ENCODE measurements around the gene BPIFB3. TPM values are rescaled to one million over a fixed set of nuclear protein-coding genes. Genes with fewer than 3 reads are reported as not detected.
"Not testable (repeated sequence)": the region's sequence is repeated elsewhere in the genome, so short reads cannot be mapped to it uniquely, and the experiment has no call there.

The BPIFB3 gene
- polyA plus RNA-seq, 1 donor, result not detected

DNA sequence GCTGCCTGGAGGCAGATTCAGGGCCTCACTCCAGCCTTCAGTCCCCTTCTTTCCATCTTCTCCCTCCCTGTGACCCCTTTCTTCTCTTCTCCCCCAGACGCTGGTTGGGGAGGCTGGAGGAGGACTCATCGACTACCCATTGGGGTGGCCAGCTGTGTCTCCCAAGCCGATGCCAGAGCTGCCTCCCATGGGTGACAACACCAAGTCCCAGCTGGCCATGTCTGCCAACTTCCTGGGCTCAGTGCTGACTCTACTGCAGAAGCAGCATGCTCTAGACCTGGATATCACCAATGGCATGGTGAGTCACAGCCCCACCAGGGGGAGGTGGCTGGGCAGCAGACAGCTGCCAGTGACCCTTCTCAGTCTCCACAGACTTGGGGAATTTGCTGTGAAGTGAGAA, 38.7 kb downstream of the BPIFB3 start:
- DNase-seq, result no peak

DNA sequence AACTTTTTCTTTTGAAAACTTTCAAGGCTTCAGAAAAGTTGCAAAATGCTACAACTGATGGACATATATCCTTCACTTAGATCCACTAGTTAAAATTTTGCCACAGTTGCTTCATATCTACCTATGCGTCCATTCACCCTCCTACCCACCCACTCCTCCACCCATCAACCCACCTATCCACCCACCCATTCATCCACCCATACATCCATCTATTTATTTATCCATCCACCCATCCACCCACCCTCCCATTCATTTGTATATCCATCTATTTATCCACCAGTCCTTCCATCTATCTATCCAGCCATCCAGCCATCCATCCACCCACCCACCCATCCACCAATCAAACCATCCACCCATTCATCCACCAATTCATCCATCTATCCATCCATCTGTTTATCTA, 39.4 kb downstream of the BPIFB3 start:
- DNase-seq, result no peak

GRCh38 chr20:33093582-33093981, 39.9 kb downstream of the BPIFB3 start:
- DNase-seq, result no peak

GRCh38 chr20:33095249-33095648, 41.5 kb downstream of the BPIFB3 start:
- DNase-seq, result no peak

DNA sequence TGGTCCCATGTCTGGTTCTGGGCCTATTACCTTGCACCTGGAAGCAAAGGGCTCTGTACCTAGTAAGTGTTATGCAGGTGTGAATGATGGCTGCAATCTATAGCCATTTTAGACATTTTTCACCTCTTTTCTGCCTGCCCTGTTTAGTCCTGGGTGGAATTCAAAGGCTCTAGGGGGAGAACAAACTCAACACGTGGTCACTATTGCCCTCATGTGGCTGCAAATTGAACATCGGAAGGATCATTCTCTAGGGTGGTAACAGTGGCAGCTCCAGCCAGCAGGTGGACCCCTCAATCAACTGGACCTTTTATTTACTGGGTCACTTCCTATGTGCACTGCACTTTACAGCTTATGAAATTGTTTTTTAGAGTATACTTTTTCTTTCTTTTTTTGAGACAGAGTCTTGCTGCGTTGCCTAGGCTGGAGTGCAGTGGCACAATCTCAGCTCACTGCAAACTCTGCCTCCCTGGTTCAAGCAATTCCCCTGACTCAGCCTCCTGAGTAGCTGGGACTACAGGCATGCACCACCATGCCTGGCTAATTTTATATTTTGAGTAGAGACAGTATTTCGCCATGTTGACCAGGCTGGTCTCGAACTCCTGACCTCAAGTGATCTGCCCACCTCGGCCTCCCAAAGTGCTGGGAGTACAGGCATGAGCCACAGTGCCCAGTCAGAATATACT, 42.3 kb downstream of the BPIFB3 start:
- DNase-seq, result peak; percentile 18

GRCh38 chr20:33097001-33097400, 43.3 kb downstream of the BPIFB3 start:
- DNase-seq, result peak; percentile 31

DNA sequence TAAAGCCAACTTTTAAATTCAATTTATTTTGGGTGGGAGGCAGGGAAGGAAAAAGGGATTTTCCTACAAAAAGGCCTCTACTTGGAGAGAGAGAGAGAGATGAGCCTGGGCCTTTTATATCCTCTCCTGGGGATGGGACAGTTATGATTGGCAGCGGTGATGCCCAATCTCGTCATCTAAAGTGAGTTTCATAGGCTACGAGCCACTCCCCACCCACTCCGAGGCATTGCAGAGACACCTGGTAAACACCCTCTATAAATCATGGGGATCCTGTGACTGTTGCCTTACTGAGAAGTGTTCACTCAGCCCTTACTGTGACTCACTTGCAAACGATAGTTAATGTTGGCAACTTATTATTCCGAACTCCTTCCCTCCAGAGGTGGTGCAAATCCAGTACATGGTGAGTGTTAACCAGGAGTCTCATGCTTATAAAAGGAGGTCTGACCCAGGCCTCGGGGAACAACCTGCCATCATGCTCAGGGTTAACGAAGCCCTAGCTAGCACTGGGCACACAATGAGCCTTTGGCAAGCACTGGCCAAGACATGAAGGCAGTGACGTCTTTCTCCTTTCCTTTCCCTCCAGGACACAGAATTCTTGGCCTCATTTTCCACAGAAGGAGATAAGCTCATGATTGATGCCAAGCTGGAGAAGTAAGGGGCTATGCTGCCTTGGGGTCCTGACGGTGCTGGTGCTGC, 46.3 kb downstream of the BPIFB3 start:
- no peak for DNase-seq

DNA sequence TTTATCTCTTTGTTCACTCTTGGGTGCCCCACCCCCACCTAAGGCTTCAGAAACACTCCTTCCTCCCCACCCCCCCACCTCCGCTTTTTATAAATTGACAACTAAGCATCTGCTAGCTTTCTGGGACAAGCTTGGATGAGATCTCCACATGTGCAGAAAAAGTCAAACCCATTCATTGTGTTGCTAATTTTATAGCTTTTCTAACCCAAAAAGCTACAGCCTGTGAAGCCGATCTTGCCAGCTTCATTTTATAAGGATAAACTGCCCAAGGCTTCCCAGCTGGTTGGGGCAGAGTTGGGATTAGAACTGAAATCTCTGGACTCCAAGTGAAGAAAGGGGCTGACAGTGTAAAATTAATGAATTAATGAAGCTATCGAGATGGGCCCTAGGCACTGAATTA, 49.9 kb downstream of the BPIFB3 start:
- no peak for DNase-seq

DNA sequence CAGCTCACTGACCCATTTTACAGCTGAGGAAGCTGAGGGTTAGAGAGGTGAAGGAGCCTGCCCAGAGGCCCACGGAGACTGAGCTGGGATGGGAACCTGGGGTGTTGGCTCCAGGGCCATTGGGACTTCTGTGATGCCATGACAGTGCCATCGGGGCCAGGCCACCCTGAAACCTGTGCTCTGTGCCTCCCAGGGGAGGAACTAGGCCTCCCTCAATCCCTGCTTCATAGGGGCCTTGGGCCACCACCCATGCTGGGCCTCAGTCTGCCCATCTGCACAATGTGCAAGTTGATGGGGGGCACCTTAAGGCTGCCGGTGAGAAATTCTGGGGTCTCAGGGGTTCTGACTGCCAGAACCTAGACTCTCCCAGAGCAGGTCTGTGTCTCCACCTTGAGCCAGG, 50.6 kb downstream of the BPIFB3 start:
- DNase-seq, result no peak

GRCh38 chr20:33105316-33105924, 51.7 kb downstream of the BPIFB3 start:
- DNase-seq, result peak; percentile 19

DNA sequence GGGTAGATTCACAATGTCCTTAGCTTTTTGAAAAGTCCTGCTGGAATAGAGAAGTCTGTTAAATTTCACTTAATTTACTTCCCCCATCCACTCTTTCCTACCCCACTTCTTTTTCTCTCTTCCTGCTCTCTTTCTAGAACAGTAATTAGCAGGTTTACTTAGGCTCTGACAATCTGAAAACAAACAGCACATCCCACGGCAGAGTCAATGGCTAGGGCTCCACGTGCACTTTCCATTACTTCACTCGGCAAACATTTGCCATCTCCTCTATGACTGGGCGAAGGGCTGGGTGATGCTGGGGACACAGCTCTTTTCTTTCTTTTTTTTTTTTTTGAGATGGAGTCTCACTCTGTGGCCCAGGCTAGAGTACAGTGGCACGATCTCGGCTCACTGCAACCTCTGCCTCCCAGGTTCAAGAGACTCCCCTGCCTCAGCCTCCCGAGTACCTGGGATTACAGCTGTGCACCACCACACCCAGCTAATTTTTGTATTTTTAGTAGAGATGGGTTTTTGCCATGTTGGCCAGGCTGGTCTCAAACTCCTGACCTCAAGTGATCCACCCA, 52.4 kb downstream of the BPIFB3 start:
- DNase-seq, result not testable (repeated sequence)

GRCh38 chr20:33108661-33109060, 55.0 kb downstream of the BPIFB3 start:
- no peak for DNase-seq

DNA sequence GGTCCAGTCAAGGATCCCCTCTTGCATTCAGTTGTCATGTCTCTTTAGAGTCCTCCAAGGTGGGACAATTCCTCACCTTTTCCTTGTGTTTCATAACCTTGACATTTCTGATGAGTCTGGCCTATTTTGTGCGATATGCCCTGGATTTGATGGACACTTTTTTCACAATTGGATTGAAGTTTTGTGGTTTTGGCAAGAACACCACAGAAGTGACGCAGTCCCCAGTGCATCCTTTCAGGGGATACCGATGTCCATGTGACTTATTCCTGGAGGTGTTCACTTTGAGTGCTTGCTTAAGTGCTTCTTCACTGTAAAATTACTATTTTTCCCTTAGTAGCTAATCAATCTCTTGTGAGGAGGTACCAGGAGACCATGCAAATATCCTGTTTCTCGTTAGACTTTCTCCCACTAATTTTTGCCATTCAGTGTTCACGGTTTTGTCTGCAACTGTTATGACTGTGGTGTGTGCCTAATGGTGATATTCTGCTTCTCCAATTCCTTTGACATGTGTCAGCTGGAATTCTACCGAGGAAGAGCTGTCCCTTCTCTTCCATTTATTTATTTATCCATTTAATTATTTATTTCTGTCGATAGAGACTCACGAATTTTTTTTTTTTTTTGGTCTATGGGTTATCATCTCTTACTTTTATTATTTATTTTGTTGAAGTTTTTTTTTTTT, 56.6 kb downstream of the BPIFB3 start:
- DNase-seq, result no peak

DNA sequence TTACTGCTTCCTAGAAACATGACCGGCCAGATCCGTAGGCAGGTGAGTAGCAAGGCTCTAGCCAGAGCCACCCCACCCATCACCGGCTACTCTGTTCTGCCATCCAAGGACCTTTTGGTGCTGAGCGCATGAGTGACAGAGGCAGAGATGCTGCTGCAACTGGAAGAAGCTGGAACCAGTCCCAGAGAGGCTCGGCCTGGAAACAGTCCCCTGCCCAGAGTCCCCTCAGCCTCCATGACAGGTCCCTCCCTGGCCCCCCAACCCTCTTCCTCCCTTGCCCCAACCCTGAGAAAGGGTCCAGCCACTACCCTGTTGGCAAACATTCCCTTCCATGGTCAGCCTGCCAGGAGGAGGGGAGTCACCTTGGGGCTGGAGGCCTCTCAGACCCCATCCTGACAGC, 57.6 kb downstream of the BPIFB3 start:
- DNase-seq, result no peak

DNA sequence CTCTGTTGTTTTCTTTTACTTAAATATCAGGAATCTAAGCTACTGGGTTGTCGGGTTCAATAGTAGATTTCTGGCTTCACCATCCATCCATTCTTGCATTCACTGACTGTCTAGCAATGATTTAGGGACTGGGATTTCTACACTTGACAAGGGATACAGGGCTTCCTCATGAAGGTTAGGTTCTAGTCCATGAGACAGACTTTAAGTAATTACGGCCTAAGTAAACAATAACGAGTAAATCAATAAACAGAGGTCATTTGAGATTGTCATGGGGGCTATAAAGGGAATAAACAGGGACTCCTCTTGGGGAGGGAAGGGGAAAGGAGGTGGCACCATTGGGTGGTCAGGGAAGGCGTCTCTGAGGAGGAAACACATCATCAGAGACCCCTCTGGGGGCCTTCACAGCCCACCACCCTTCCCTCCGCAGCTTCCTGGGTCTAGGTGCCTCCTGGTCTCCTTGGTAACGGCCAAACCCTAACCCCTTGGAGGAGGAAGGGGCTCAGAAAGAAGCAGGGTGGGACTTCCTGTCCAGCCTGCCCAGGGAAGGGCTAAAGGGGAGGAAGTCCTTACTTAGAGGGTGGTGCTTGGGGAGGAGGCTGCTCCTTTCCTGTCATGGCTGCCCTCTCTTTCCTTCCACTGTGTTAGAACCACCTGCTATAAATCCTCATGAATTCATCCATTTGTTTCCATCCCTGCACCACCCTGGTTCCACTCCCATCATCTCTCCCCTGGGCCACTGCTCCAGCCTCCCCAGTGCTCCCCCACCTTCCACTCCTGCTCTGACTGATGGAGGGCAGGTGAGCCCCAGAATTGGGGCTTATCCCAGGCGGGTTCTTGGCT, 59.1 kb downstream of the BPIFB3 start:
- DNase-seq, result no peak

DNA sequence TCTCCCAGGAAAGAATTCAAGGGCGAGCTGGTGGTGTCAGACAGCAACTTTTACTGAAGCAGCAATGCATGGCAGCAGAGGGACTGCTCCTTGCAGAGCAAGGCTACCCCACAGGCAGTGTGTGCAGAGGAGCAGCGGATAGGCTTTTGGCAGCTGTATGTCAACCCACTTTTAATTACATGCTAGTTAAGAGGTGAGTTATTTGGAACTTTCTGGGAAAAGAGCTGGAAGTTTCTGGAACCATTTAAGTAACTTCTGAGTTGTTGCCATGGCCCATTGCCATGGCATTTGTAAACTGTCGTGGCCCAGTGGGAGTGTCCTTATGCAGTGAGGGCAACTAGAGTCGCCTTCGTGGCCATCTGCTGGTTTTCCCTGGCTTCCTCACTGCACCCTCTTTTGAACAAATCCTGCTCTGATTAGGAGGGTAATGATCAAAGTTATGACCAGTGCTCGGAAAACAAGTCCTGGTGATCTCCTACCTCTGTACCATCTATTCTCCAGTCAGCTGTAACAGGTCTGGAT, 59.7 kb downstream of the BPIFB3 start:
- DNase-seq, result no peak

GRCh38 chr20:33115501-33115900, 61.8 kb downstream of the BPIFB3 start:
- not testable (repeated sequence) for DNase-seq

DNA sequence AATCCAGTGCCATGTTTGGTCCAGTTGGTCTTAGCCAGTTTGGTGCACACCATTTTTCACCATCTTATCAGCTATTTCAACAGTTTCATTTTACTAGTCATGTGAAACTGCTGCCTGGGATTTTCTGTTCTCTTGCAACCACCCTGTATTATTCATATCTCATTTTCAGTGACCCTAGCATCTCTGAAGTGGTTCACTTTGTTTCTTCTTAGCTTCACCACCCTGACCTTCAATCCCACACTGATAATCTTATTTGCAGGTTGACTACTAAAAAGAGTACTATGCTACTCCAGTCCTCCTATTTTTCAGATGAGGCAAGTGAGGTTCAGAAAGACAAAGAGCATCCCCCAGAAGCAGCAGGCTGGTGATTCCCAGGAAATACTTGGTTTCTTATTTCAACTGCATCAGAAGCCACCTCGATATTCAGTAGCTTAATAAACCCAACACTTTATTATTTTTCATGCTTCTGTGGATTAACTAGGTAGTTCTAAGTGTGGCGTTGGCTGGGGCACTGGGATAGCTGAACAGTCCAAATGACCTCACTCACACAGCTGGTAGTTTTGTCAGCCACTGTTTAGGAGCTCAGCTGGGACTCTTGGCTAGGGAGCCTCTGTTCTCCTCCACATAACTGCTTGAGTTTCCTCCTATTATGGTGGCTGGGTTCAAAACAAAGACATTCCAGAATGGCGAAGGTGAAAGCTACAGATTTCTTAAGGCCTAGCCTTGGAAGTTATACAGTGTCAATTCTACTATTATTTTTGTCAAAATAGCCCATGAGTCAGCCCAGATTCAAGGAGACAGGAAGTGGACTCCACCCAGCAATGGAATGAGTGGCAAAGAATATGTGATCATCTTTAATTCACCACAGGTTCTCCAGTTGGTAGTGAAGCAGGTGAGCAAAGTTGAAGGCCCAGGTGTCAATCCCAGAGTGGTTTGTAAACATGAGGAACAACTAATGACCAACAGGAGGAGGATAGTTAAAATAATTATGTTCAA, 66.3 kb downstream of the BPIFB3 start:
- DNase-seq, result no peak

DNA sequence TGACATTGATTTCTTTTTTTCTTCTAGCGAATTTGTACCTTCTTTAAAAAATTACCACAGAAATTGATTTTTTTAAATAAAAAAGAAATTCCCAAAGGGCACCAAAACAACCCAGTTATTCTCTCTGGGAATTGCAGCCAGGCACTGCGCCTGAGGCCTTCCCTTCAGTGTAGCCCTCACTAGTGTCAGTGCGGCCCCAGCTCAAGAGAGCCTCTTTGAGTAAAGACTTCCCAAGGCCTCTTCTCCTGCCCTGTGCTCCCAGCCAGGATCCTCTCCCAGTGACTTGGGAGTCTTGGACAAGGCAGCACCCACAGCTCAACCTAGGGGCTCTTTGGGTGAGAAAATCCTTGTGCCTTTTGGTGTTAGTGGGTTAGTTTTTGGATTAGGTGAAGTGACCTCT, 67.2 kb downstream of the BPIFB3 start:
- DNase-seq, result no peak

DNA sequence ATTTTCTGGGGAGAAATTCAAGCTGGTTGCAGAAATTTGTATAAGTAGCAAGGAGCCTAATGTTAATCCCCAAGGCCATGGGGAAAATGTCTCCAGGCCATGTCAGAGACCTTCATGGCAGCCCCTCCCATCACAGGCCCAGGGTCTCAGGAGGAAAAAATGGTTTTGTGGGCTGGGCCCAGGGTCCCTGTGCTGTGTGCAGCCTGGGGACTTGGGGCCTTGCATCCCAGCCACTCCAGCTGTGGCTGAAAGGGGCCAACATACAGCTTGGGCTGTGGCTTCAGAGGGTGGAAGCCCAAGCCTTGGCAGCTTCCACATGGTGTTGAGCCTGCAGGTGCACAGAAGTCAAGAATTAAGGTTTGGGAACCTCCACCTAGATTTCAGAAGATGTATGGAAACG, 68.6 kb downstream of the BPIFB3 start:
- DNase-seq, result not testable (repeated sequence)
